HG03460 (cell line): ENCODE results near the gene BANK1.
"Not testable (repeated sequence)": the region's sequence is repeated elsewhere in the genome, so short reads cannot be mapped to it uniquely, and the experiment has no call there.

Source experiments
- ATAC-seq: cut with Tn5 transposase; IDR thresholded peaks from one replicate; pipeline ENCODE4 v1.9.1; 2021; ENCODE audit not compliant: unreplicated experiment

The BANK1 gene

GRCh38 chr4:101871962-101872676, 81.6 kb downstream of the BANK1 start:
- no peak for ATAC-seq

GRCh38 chr4:101885574-101885973, 95.0 kb downstream of the BANK1 start:
- no peak for ATAC-seq

- ATAC-seq = no peak
These were observed 96.3 kb downstream of the BANK1 start for GRCh38 chr4:101886826-101887225.

GRCh38 chr4:101888472-101888871, 97.9 kb downstream of the BANK1 start:
- ATAC-seq = no peak

- ATAC-seq = not testable (repeated sequence)
These were observed 115.0 kb downstream of the BANK1 start for GRCh38 chr4:101905527-101905926.

- no peak for ATAC-seq
These were observed 120.3 kb downstream of the BANK1 start for GRCh38 chr4:101910786-101911373.

- ATAC-seq = no peak
These were observed 121.1 kb downstream of the BANK1 start for GRCh38 chr4:101911616-101912015.

GRCh38 chr4:101914761-101915160, 124.2 kb downstream of the BANK1 start:
- ATAC-seq = no peak

GRCh38 chr4:101919373-101919977, 128.9 kb downstream of the BANK1 start:
- no peak for ATAC-seq

GRCh38 chr4:101921370-101921769, 130.8 kb downstream of the BANK1 start:
- no peak for ATAC-seq

- no peak for ATAC-seq
These were observed 141.1 kb downstream of the BANK1 start for GRCh38 chr4:101931619-101932018.

GRCh38 chr4:101933855-101934254, 143.3 kb downstream of the BANK1 start:
- ATAC-seq = no peak

- ATAC-seq = no peak
These were observed 148.3 kb downstream of the BANK1 start for GRCh38 chr4:101938836-101939235.

GRCh38 chr4:101941816-101942358, 151.4 kb downstream of the BANK1 start:
- ATAC-seq = no peak

GRCh38 chr4:101942891-101943290, 152.4 kb downstream of the BANK1 start:
- no peak for ATAC-seq

GRCh38 chr4:101944649-101945048, 154.1 kb downstream of the BANK1 start:
- no peak for ATAC-seq

- ATAC-seq = no peak
These were observed 157.5 kb downstream of the BANK1 start for GRCh38 chr4:101948055-101948454.

- ATAC-seq = no peak
These were observed 158.4 kb downstream of the BANK1 start for GRCh38 chr4:101948951-101949350.

- no peak for ATAC-seq
These were observed 159.9 kb downstream of the BANK1 start for GRCh38 chr4:101950258-101950979.

- ATAC-seq = no peak
These were observed 162.5 kb downstream of the BANK1 start for GRCh38 chr4:101952985-101953384.

- no peak for ATAC-seq
These were observed 163.4 kb downstream of the BANK1 start for GRCh38 chr4:101953949-101954348.
